ENCODE results near the gene PCDHA10.

DNA sequence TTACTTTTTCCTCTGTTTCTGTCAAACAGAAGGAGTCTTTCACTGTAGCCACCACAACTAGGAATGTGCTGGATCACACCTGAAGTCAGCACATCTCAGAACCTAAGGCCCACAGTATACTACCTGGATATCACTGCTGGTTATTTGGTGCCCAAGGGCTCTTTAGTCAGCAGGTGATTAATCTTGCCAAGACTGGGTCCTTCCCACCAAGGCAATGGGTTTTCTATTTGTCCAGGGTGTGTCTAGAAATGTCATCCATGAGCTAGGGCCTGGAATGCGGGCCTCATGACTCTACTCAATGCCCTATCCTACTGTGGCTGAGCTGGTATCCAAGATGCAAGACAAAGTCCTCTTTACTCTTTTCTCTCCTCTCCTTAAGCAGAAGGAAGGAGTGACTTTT lies 60.6 kb downstream of the PCDHA10 start:
- TF ChIP-seq, protein P1, sequence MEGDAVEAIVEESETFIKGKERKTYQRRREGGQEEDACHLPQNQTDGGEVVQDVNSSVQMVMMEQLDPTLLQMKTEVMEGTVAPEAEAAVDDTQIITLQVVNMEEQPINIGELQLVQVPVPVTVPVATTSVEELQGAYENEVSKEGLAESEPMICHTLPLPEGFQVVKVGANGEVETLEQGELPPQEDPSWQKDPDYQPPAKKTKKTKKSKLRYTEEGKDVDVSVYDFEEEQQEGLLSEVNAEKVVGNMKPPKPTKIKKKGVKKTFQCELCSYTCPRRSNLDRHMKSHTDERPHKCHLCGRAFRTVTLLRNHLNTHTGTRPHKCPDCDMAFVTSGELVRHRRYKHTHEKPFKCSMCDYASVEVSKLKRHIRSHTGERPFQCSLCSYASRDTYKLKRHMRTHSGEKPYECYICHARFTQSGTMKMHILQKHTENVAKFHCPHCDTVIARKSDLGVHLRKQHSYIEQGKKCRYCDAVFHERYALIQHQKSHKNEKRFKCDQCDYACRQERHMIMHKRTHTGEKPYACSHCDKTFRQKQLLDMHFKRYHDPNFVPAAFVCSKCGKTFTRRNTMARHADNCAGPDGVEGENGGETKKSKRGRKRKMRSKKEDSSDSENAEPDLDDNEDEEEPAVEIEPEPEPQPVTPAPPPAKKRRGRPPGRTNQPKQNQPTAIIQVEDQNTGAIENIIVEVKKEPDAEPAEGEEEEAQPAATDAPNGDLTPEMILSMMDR (IDR thresholded peaks at IDR 0.05; ENCODE audit: low read length): no peak
- TF ChIP-seq EZH2 (optimal IDR thresholded peaks at IDR 0.05; ENCODE audit: low read depth, low read length): no peak
- no peak for TF ChIP-seq EZH2phosphoT487 (IDR thresholded peaks at IDR 0.05; ENCODE audit: low read length)

Measured in MM.1S (cell line).